Activated CD4-positive, alpha-beta T cell treated with anti-CD3 and anti-CD28 coated beads, Interleukin-2, amount 50 U/mL, for 48 hours (primary cell): ENCODE results near the gene USP9X.
A peak's percentile ranks its signal among the peaks of the same experiment; 100 is the strongest.
"Not testable (repeated sequence)": the region's sequence is repeated elsewhere in the genome, so short reads cannot be mapped to it uniquely, and the experiment has no call there.

ENCODE experiments used
- DNase-seq, 2 experiments: peaks; one replicate each; pipeline ENCODE4 v3.0.0-alpha.2; 2020

USP9X gene

DNA sequence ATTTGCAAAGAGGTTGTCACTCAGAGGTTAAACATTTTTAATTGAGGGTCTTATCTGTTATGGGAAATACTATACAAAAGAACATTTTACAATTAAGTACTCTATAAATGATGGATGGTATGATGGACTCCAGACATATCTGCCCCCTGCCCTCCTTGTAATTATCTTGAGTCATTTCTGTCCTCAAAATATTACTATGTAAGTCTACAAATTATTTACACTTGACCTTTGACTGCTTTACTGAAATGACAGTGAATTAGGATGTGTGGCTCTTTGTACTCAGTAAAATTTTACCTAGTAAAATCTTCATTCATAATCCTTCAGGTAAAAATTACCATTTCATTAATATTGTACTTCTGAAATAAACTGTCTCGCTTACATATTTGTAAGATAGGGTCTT lies 46.5 kb downstream of the USP9X start:
- DNase-seq, result no peak

DNA sequence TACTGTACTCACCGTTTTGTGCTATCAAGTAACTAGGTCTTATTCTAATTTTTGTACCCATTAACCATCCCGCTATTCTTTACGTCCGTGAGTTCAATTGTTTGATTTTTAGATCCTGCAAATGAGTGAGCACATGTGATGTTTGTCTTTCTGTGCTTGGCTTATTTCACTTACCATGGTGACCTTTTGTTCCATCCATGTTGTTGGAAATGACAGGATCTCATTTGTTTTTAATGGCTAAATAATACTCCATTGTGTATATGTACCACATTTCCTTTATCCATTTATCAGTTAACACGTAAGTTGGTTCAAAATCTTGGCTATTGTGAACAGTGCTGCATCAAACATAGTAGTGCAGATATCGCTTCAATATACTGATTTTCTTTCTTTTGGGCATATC lies 48.3 kb downstream of the USP9X start:
- no peak for DNase-seq

DNA sequence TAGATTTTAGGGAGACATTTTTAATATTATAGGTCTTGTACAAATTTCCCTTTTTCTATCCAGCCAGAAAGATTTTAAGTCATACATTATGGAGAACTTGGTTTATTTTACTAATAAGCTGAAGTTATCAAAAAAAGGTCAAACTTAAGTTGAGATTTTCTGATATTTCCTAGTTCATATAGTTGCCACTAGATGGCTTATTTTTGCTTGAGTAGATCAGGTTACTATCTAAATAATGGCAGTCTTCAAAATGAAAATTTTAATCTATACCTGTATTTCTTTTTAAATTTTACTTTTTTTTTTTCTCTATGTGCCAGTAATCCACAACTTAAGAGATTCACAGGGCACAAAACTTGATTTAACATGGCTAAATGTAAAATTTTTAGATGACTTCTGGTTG lies 52.3 kb downstream of the USP9X start:
- no peak for DNase-seq

DNA sequence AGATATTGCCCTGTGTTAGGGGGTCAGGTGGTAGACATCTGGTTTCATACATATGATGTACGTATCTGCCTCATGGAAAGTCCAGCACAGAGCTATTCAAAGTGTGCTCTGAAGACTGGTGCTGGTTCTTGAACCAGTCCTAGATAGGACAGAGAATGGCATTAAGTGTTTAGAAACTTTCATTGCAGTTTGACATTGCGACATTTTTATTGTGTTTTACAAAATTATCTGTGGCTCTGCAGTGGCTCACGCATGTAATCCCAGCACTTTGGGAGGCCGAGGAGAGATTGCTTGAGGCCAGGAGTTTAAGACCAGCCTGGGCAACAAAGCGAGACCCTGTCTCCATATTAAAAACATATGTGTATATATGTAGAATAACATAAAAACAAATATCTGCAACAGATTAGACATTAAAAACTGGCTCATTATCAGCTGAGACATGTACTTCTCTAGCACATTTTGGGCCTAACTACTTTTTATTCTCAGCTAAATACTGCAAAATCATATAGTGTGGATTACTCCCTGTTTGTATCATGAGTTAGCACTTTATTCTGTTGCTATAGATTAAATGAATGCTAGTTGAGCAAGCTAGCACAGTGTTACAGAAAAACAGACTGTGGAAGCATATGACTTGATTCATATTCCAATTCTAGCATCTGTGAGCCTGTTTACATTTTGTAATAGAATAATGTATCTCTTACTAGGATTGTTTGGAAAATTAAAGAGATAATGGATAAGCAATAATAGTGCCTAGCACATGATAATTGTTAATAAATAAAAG lies 57.1 kb downstream of the USP9X start:
- DNase-seq, result no peak

DNA sequence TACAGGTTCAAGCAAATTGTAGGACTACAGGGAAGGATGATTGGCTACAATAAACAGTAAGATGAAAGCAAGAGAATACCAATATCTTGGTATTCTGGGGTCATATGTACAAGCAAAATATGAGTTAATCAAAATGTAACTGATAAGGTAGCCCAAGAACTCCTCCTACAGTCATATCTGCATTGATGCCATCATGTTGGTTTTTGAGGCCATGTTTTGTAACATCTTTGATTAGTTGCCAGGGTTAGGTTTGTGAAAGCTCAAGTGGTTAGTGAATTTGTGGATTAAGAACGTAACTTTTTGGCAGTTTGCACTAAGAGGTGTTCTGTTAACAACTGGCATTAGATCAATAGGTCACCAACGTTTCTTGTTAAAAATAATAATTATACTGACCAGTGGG lies 59.6 kb downstream of the USP9X start:
- DNase-seq, result no peak

DNA sequence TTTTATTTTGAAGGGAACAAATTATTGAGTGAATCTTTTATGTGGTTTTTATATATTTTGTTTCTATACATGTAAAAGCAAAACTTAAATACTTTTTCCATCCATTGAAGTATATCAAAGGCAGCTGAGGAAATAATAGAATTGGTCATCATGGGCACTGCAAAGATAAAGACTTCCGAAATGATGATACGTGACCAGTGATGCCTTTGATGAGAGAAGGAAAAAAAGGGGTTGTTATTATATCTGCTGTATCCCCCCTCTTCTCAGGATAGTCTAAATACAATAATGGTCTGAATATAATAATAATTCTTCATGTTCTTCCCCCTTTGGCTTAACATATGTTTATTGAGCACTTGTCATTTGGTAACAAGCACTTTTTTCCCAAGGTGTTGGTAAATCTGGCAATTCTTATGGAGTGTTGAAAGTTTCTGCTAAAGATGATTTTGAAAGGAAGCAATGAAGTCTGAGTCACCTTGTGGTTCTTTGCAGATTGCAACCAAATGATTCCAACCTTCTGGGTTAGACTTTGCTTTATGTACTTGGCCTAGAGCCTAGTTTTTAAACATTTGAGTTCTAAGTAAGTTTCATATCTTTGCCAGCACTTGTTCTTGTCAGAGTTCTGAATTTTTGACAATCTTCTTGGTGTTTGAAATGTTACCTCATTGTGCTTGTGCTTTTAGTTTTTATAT lies 60.8 kb downstream of the USP9X start:
- DNase-seq, result no peak

DNA sequence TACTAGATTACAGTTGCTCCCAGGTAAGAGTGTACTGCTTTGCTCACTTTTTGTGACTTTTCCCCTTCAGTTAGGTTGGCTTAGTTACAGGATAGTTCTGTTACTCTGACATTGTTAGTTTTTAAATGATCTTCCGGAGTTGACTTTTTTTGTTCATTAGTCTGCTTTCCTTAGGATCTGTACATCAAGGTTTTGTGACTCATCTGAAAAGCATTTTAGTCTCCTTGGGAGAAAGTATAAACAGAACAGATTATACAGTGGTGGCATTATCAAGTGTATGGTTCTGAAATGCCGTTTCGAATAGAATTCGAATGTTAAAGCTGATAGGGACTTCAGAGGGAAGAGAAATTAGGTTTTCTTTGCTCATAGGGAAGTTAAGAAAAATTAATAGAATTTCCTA lies 63.3 kb downstream of the USP9X start:
- no peak for DNase-seq

DNA sequence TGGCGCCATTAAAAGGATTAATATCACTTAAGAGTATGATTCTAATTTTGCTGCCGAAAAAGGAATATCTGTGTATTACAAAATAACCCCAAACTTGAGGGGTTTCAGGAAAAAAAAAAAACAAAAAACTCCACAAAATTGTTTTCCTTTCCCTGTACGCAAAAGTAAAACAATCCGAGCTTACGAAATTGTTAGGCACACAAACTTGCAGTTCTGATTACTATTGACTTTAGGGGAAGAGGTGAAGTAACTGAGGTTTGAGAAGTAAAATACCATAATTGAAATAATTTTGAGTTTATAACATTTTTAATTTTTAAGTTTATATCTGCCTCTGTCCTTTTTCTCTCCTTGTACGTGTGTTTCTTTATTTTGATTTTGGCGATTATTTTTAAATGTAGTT lies 64.8 kb downstream of the USP9X start:
- no peak for DNase-seq

DNA sequence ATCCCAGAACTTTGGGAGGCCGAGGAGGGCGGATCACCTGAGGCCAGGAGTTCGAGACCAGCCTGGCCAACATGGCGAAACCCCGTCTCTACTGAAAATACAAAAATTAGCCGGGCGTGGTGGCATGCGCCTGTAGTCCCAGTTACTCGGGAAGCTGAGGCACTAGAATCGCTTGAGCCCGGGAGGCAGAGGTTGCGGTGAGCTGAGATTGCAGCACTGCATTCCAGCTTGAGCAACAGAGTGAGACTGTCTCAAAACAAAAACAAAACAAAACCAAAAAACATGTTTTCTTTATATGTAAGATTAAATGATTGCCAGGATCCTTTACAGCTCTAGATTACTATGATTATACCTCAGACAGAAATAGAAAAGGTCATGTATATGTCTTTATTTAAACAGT lies 66.5 kb downstream of the USP9X start:
- DNase-seq, result not testable (repeated sequence)

DNA sequence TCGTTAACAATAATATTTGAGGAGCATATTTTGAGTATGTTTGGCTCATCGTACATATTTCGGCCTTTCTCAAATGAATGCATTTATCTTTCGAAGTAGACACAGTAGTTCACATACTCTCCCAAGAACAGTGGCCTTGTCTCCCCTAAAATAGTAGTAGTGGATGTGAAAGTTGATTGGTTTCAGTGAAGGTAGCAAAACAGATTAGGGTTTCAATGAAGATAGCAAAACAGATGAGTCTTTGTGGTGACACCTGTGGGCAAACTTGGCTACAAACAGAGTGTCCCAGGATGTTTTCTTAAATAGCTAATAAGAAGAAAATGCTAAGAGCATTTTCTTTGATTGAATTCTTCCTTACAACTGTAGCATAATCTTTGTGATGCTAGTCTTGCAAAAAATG lies 67.0 kb downstream of the USP9X start:
- no peak for DNase-seq

DNA sequence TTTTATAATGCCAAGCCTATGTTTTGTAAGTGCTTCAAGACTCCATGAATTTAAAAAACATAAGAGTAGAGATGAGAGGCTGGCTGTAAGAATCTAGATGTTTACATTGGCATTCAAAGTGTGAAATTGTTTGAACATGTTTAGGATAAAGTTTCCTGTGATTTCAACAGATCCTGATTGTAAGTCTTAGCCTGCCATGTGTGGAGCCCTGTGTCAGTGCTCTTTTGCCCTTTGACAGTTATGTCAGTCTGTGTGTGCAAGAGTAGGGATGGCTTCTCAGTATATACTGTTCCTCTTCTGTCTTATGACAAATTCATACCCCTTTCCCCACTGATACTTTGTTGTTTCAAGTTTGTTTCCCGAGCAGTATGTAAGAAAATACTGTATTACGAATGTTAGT lies 68.2 kb downstream of the USP9X start:
- DNase-seq, result no peak

DNA sequence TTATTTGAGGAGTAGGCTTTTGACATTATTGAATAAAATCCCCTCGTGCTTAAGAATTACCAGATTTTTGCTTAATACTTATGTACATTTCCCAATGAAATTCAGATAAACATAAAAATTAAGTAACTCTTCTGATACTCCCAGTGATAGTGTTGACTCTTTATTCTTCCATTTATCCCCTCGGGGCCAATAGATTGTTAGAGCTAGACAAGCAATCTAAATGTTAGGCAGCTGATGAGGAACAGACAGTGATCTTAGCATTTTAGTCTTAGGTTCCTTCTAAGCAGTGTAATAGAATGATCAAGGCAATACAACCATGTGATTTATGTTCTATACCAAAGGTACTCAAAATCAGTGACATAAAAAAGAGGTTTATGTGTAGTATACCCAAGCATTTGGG lies 68.7 kb downstream of the USP9X start:
- no peak for DNase-seq

DNA sequence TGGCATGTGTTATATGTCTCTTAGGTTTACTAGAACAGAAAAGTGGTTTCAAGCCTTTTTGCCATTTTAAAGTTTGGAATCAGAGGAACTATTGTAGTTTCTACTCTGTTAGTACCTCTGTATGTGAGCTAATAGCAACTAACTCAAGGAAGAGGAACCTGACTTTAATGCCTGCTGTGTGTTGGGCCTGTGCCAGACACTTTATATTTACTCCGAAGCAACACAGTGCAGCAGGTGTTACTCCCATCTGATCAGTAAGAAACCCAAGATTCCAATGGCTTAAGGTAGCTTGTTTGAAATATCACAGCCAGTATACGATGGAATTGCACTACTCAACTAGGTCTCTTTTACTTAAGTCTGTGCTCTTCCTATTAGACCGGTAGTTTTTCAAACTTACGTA lies 79.2 kb downstream of the USP9X start:
- no peak for DNase-seq

DNA sequence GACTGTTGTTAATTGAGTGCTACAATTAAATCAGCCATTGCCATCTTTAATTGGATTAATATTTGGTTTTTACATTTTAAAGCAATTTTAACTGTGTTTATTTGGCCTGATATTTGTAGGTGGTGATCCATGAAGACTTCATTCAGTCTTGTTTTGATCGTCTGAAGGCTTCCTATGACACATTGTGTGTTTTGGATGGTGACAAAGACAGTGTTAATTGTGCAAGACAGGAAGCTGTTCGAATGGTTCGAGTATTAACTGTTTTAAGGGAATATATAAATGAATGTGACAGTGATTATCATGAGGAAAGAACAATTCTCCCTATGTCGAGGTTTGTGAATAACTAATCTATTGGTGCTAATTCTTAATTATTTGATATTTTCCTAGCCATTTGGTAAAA lies 82.6 kb downstream of the USP9X start:
- no peak for DNase-seq

DNA sequence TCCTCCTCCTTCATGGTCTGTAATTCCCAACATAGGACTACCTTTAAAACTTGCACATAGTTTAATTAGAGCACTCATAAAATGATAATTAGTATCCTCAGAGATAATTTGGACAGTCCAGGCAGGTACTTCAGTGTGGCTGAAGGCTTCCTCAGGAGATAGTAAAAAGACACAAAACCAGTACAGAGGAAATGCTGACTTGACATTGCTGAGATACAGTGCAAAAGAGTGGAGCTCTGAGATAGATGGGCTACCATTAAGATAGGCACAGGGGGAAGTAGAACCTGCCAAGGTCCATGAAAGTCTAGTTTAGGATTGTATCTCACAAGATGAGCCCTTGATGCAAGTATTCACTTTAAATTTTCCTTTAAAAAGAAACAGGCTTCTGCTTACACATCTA lies 91.0 kb downstream of the USP9X start:
- no peak for DNase-seq

DNA sequence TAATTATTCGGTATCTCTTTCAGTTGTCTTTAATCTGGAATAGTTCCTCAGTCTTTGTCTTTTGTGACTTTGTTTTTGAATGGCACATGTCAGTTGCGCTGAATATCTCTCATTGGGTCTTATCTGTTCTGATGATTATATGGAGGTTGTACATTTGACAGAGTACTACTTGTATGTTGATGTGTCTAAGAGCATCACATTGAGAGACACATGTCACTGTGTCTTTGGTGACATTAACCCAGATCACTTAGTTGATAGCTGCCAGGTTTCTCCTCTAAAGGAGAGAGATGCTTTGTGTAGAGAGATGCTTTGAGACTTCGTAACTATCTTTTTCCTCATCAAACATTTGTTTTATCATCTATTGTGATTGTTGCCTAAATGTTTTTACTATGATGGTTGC lies 92.1 kb downstream of the USP9X start:
- DNase-seq, result no peak

DNA sequence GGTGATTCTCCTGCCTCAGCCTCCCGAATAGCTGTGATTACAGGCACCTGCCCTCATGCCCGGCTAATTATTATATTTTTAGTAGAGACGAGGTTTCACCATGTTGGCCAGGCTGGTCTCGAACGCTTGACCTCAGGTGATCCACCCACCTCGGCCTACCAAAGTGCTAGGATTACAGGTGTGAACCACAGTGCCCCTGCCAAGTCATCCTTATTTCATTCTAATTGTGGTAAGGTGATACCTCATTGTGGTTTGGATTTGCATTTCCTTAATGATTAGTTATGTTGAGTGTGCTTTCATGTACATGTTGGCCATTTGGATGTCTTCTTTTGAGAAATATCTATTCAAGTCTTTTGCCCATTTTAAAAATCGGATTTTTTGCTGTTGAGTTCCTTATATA lies 93.0 kb downstream of the USP9X start:
- no peak for DNase-seq

DNA sequence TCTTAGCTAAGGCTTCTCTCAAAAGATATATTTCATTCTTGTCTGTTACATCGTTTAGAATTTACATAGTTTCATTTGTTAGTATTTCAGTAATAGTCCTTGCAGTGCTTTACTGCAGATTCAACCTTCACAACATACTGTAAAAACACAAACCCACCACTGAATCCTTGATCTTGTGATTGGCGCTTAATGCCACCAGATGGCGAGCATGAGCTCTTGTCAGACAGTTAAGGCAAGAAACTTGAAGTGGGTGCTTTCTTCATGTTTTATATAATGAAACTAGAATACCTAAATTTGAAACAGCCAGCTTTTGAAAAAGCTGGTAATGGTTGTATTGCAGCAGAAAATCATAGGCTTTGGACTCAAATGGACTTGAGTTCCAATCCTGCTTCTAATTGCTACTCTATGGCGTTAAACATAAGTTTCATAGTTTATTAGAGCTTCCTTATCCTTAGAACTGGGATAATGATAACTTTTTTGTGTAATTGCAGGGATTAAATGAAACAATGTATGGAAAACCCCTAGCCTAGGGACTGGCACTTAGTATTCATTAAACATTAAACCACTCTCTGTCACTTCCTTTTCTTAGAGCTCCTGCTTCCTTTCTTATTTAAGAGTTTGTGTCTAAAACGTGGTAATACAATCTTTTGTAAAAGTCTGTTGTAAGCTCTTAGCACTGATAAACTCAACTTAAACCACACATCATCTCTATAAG lies 95.1 kb downstream of the USP9X start:
- peak; percentile 31 to 38 for DNase-seq

DNA sequence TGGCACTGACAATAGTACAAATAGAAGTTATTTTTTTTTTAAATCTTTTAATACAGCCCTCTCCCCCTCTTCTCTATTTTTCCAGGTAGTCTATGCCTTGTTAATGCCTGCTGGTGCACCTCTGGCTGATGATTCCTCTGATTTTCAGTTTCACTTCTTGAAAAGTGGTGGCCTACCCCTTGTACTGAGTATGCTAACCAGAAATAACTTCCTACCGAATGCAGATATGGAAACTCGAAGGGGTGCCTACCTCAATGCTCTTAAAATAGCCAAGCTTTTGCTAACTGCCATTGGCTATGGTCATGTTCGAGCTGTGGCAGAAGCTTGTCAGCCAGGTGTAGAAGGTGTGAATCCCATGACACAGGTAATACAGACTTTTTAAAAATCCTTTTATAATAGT lies 99.1 kb downstream of the USP9X start:
- DNase-seq, result no peak

DNA sequence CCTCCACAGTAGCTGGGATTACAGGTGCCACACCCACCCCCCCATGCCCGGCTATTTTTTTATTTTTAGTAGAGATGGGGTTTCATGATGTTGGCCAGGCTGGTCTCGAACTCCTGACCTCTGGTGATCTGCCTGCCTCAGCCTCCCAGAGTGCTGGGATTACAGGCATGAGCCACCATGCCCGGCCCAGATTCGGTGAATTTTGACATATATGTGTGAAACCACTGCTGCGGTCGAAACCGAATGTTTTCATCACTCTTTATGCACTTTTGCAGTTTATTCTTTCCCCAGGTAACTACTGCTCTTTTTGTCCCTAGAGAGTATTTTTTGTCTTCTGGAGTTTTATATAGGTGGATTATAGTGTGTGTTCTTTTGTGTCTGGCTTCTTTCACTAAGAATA lies 101.7 kb downstream of the USP9X start:
- DNase-seq, result not testable (repeated sequence)

DNA sequence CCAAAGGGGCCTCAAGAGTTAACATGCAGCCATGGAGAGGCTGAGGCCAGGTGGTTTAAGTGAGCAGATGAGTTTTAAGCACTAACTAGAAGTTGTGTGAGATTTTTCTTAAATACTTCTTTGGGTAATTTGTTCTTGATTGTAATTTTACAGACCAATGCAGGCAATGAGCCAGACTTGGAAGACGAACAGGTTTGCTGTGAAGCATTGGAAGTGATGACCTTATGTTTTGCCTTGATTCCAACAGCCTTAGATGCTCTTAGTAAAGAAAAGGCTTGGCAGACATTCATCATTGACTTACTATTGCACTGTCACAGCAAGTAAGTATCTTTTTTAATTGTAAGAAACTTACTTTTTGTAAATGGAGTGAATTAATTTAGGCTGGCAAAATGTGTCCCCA lies 103.9 kb downstream of the USP9X start:
- no peak for DNase-seq

DNA sequence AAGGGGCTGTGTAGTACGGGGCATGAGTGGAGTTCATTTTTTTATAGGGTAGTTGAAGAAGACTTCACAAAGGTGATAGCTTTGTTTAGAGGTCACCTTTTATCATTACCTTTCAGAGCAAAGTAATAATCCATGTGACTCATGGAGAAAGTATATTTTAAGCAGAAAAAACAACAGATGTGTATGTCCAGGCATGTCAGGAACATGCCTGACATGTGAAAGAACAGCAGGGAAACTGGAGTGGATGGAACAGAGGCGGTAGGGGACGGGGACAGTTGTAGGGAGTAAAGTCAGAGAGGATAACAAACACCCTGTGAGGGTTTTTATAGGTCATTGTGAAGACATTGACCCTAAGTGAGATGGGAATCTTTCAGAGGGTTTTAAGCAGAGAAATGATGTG lies 107.6 kb downstream of the USP9X start:
- DNase-seq, result no peak

DNA sequence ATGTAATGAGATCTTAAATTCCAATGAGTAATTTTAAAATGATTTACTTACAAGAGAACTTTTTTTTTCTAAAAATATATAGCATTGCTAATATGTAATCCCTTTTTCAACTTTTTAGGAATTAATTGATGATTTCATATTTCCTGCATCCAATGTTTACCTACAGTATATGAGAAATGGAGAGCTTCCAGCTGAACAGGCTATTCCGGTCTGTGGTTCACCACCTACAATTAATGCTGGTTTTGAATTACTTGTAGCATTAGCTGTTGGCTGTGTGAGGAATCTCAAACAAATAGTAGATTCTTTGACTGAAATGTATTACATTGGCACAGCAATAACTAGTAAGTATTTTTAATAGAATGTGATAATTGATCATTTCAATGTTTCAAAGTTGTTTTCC lies 113.2 kb downstream of the USP9X start:
- no peak for DNase-seq

DNA sequence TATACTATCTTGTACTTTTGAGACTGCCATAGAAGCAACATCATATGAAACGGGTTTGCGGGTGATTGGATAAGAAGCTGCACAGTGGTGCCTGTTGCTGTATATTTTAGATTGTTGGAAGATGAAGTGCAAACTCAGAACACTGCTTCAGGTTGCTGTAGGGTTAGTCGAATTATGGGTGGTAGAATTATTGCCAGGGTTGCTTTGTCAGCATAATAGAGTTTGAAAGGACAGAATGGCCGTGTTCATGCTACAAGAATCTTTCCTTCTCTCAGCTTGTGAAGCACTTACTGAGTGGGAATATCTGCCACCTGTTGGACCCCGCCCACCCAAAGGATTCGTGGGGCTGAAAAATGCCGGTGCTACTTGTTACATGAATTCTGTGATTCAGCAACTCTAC lies 115.5 kb downstream of the USP9X start:
- no peak for DNase-seq
